Endometrial microvascular endothelial cells (primary cell): ENCODE measurements around the gene ATP6AP1. TPM values are rescaled to one million over a fixed set of nuclear protein-coding genes. Genes with fewer than 3 reads are reported as not detected.
"Not testable (repeated sequence)": the region's sequence is repeated elsewhere in the genome, so short reads cannot be mapped to it uniquely, and the experiment has no call there.

ENCODE experiments used
- in situ Hi-C: cut with HindIII; loops from 2 replicates; pipeline ENCODE4 v1.10.0; 2017; ENCODE audit warnings: low sequenced_read_pairs, low pct_unique_long_range_greater_than_20kb; ENCODE audit errors: inconsistent ontology term
- total RNA-seq: library from RNA; depleted of rRNA; stranded (reverse); fragments of >200 nt; gene quantifications from one replicate; pipeline ENCODE4 v1.2.3, GENCODE V29; 2015; ENCODE audit errors: inconsistent ontology term

The ATP6AP1 gene, protein sequence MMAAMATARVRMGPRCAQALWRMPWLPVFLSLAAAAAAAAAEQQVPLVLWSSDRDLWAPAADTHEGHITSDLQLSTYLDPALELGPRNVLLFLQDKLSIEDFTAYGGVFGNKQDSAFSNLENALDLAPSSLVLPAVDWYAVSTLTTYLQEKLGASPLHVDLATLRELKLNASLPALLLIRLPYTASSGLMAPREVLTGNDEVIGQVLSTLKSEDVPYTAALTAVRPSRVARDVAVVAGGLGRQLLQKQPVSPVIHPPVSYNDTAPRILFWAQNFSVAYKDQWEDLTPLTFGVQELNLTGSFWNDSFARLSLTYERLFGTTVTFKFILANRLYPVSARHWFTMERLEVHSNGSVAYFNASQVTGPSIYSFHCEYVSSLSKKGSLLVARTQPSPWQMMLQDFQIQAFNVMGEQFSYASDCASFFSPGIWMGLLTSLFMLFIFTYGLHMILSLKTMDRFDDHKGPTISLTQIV
- total RNA-seq, result 108 TPM

DNA sequence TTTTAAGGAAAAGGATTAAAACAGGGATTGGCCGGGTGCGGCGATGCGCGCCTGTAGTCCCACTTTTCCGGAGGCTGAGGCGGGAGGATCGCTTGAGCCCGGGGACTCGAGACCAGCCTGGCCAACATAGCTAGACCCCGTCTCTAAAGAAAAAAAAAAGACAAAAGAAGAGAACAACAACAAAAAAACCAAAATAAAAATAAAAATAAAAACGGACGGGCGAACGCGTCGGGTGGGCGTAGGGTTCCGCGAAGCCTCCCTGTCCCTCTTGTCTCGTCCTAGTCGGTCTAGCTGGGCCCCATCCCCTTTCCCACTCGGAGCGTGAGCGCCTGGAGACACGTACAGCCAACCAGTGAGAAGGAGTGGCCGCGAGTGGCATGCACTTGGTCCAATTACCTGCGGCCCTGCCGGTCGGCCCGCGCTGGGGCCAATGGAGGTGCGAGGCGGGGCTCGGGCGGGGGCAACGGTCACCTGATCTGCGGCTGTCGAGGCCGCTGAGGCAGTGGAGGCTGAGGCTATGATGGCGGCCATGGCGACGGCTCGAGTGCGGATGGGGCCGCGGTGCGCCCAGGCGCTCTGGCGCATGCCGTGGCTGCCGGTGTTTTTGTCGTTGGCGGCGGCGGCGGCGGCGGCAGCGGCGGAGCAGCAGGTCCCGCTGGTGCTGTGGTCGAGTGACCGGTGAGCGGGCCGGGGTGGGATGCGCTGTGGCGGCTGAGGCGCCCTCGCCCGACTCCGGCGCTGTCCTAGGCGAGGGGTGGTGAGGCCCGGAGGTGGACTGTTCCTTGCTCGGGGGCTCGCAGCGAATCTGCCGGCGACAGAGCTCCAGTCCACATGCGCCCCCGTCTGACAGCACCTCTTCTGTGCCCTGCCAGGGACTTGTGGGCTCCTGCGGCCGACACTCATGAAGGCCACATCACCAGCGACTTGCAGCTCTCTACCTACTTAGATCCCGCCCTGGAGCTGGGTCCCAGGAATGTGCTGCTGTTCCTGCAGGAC lies at the start of gene ATP6AP1:
ATP6AP1 (plus strand) TSS at position 502 of the 996 bp plus-strand sequence; CDS start at position 518, 16 bp downstream.
- in situ Hi-C loops, result no loop called here

DNA sequence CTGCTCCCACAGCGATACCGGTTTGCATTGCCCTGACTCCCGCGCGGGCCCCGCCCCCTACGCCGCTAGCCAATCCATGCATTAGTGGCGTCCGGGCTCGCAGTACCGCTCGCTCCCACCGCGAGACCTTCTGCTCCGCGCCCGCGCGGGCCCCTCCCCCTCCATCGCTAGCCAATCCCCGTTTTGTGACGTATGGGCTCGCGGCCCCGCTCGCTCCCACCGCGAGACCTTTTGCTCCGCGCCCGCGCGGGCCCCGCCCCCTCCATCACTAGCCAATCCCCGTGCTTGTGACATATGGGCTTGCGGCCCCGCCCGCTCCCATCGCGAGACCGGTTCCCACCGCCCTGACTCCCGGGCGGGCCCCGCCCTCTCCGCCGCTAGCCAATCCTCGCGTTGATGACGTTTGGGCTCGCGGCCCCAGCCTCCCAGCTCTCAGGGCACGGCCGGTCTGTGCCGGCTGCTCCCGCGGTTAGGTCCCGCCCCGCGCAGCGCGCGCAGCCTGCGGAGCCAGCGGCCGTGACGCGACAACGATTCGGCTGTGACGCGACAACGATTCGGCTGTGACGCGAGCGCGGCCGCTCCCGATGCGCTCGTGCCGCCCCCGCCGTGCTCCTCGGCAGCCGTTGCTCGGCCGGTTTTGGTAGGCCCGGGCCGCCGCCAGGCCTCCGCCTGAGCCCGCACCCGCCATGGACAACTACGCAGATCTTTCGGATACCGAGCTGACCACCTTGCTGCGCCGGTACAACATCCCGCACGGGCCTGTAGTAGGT lies 49.5 kb upstream of the ATP6AP1 start, which contains the start of gene EMD:
EMD (plus strand) TSS at position 497 of the 770 bp plus-strand sequence; CDS start at position 687, 190 bp downstream.
- in situ Hi-C loops, result no loop called here

DNA sequence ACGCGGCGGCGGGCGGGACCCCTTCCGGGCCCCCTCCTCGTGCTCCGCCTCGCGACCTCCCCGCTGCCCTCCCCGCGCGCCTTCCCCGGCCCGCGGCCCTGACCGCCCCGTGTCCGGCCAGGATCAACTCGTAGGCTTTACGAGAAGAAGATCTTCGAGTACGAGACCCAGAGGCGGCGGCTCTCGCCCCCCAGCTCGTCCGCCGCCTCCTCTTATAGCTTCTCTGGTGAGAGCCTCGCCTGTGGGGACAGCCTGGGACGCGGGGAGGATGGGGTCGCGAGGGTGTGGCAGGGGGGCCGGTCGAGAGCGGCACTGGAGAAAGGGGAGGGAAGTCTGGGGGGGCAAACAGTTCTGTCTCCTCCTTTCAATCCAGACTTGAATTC lies 48.9 kb upstream of the ATP6AP1 start:
- in situ Hi-C loops, result no loop called here

DNA sequence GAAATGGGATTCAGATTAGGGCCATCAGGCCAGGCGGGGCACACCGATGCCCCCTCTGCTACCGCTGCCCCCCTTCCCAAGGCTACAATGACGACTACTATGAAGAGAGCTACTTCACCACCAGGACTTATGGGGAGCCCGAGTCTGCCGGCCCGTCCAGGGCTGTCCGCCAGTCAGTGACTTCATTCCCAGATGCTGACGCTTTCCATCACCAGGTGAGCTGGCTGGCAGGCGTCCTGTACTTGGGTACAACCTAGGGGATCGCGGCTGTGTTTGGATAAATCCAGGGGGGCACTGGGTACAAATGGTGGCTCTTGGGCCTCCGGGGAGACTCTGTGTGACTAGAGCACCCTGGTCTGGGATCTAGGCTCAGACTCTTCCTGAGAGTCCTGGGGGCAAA lies 48.3 kb upstream of the ATP6AP1 start:
- in situ Hi-C loops, result no loop called here

DNA sequence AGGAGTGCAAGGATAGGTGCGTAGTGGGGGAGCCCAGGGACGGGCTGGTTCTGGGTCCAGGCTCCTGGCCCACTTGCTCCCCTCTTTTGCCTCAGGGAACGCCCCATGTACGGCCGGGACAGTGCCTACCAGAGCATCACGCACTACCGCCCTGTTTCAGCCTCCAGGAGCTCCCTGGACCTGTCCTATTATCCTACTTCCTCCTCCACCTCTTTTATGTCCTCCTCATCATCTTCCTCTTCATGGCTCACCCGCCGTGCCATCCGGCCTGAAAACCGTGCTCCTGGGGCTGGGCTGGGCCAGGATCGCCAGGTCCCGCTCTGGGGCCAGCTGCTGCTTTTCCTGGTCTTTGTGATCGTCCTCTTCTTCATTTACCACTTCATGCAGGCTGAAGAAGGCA lies 47.7 kb upstream of the ATP6AP1 start:
- in situ Hi-C loops, result no loop called here

DNA sequence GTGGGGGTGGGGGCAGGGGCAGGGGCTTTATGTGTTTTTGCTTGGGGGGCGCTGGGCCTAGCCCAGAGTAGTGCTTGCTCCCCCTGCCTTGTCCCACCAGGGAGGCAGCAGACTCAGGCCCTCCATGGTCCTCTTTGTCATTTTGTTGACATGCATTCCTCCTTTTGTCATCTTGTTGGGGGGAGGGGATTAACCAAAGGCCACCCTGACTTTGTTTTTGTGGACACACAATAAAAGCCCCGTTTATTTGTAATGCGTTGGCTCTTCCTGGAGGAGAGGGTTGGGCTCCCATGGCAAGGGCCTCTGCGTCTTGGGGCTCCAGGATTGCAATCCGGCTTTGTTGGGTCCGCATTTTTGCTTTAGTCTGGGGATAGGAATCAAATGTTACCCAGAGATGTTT lies 47.2 kb upstream of the ATP6AP1 start:
- in situ Hi-C loops, result no loop called here

DNA sequence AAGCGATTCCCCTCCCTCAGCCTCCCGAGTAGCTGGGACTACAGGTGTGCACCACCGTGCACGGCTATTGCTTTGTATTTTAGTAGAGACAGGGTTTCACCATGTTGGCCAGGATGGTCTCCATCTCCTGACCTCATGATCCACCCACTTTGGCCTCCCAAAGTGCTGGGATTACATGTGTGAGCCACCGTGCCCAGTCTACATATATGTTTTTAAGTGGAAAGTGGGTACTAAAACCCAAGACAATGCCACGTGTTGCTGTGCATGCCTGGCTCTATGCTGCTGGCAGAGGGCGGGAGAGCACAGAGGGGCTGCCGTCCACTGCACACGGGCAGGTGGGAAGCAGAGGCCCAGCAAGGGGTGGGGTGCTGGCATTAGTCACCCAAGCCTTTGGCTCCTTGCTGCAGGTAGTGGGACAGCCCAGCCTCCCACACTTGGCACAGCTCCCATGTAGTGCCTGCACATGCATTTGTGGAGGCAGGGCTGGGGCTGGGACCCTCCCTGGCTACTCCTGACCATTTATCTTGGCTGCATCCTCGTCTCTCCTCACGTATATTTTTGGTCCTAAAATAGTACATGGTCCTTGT lies 45.9 kb upstream of the ATP6AP1 start:
- in situ Hi-C loops, result no loop called here

DNA sequence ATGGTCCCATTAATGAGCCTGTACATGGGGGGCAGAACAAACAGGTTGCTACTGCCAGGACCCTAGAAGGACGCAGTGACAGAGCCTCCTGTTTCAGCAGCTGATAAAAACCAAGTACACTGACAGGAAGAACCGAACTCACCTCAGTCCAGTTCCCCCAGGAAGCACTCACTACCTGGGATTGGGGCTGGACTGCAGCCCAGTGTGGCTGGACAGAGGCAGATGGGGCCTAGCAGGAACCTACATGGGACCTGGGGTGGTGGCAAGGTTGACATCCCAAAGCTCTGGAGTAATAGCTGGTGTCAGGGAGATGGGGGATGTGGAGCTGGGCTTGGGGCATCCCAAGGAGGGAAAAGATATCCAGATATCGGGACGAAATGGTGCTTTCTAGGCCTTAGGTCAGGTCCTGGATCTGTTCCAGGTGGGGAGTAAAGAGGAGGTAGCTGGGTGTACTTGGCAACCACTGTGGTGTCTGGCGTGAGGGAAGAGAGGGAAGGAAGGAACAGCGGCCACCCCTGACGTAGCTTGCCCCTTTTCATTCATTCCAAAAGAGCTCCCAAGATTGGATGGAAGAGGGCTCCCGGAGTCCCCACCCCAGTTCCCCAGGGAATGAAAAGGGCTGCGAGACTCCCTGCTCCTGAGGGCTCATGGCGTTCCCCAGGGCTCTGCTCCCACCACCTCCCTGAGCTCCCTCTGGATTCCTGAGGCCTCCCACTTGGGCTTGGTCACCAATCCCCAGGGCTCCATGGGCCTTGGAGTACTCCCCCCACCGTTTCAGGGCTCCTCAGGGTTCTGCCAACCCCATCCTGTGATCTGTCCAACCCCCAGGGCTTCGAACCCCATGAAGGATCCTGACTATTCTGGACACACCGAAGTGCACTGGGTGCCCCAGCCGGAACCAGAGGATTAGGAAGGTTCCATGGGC lies 44.9 kb upstream of the ATP6AP1 start:
- in situ Hi-C loops, result no loop called here

DNA sequence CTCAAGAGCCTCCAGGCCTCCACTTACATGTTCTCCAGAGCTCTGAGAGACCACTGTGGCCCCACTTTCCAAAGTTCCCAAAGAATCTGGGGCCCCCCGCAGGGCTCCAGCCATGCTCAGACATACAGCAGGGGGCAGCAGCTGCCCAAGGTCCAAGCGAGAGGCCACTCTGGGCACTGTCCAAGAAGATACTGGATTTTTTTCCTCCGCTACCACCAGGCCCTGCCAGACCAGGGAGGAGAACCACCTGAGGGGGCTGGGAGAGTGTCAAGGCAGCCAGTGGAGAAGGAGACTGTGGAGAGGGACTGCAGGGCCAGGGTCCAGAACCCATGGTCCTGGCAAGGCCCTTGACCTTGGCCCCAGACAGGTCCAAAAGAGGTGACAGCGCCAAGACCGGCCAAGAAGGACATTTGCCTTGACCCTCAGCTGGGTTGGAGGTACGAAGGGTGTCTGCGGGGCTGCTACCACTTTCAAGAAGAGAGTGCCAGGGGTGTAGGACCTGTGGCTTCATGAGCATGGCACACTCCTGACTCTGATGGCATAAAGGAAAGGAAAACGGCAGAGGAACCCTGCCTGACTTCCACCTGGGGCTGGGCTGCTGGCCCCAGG lies 44.1 kb upstream of the ATP6AP1 start:
- in situ Hi-C loops, result no loop called here

DNA sequence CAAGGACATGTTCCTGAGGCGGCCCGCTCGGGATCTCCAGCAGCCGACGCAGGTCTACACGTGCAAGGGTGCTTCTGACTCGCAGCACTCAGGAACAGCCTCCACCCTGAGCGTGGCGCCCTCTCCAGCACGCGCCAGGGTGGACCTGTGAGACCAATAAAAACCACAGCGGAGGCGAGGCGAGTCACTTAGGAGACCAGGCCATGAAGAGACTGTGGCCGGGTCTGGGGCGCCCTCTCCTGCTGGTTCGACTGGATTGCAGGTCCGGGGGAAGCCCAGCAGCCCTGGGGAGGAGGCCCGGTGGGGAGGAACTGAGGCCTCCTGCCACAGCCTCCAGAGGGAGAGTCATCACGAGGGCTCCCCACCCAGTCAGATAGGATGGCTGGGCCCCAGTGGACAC lies 40.4 kb upstream of the ATP6AP1 start:
- in situ Hi-C loops, result not testable (repeated sequence)

DNA sequence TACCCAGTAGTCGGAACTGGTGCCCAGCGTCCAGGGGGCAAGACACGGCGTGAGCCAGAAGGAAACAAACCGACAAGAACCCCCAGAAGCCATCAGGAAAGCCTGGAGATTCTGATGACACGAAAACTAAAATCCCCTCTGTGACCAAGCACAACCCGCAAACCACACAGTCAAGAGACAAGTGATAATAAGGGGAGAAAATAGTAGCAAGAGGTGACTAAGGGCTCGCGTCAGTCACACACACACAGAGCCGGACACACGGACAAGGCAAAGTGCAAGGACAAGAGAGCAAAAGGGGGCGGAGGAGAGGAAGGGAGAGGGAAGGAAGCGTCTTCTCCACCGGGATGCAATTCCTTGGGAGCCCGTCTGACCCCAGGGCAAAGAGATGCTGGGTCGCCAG lies 39.8 kb upstream of the ATP6AP1 start:
- in situ Hi-C loops, result not testable (repeated sequence)

DNA sequence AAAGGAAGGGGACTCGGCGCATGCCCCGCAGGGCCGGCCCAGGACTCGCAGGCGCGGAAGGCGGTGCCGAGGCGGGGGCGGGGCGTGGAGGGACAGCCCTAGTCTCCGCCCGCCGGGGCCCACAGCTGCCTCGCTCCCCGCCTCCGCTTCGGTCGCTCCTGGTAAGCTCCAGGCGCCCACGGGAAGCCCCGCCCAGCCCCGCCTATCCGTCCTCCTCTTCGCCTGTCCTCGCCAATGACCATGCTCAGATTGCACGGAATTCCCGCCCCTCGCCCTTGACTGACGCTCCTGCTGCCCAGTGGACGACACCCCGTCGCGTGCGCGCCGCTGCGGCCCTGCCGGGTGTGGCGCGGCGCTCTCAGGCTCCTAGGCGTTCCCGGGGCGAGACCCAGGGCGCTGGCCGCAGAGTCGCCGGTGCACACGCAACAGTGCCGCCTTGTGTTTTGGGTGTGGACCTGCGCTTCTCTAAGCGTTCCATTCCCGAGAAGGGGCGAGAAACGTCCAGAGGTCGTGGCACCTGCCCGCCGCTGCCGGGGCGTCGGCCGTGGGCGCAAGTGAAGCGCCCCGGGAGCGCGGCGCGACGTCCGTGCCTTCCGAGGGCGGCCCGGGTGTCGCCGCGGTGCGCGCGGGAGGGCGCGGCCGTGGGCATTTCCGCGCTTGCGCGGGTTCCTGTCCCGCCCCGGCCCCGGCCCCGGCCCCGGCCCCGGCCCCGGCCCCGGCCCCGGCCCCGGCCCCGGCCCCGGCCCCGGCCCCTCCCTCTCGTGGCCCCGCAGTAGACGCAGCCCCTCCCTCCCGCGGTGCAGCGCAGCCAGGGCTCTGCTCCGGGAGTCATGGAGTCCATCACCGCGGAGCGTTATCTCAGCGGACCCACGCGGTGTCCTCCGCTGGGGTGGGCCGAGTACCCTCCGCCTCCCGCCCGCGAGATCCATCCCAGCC lies 38.4 kb upstream of the ATP6AP1 start:
- in situ Hi-C loops, result not testable (repeated sequence)

DNA sequence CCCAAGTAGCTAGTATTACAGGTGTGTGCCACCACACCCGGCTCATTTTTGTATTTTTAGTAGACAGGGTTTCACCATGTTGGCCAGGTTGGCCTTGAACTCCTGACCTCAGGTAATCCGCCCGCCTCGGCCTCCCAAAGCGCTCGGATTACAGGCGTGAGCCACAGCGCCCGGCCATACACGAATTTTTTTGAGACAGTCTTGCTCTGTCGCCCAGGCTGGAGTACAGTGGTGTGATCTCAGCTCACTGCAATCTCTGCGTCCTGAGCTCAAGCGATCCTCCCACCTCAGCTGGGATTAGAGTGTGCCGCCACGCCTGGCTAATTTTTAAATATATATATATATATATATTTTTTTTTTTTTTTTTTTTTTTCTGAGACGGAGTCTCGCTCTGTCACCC lies 32.1 kb upstream of the ATP6AP1 start:
- in situ Hi-C loops, result not testable (repeated sequence)

DNA sequence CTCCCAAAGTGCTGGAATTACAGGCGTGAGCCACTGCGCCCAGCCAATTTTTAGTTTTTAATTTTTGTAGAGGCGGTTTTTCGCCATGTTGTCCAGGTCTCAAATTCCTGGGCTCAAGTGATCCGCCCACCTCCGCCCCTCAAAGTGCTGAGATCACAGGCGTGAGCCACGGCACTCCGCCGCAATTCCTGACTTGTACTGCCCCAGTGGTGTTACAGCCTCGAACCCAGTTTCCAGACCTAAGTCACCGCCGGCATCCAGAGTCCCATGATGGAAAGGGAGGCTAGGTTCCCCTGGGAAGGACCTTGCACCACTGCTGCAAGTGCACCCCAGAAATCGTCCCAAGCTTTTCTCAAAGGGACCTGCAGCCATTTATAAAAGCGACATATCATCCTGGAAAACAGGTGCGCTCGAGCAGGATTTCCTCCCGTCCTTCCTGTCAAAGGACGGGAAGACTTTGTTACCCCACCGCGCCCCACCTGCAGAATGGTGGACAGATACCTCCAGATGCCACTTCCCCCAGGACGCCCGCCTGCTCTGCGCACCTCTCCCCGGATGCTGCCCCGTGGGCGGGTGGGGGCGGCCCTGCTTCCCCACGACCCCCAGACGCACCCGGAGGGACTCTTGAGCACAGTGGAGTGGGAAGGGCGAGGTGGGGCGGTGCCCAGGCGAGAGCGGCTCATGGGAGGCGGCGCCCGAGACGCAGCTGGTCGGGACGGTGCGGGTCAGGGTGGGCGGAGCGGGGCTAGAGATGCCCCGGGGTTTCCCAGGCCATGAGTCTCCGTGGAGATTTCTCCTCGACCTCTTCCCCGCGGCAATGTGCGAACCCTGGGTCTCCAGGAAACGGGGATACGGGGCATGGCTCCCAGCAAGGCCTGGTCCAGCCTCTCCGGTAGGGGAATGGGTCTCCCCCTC lies 31.2 kb upstream of the ATP6AP1 start:
- in situ Hi-C loops, result no loop called here
